Type B pancreatic cell (in vitro differentiated cells): ENCODE results near the gene LCMT1. TPM values are rescaled to one million over a fixed set of nuclear protein-coding genes. Genes with fewer than 3 reads are reported as not detected.

Experiments
- DNase-seq: peaks from one replicate; pipeline ENCODE4 v3.0.0; 2021; ENCODE audit warnings: mixed read lengths; ENCODE audit not compliant: unreplicated experiment; ENCODE audit errors: extremely low spot score
- H3K27ac Mint-ChIP-seq: 2 replicates; pipeline ENCODE4 v1.8.0; 2021; ENCODE audit warnings: mild to moderate bottlenecking, mixed read lengths
- H3K27me3 Mint-ChIP-seq: 2 replicates; pipeline ENCODE4 v1.8.0; 2021; ENCODE audit warnings: mixed read lengths
- H3K36me3 Mint-ChIP-seq: 2 replicates; pipeline ENCODE4 v1.8.0; 2021; ENCODE audit warnings: mixed read lengths
- H3K4me1 Mint-ChIP-seq: one replicate; pipeline ENCODE4 v1.8.0; 2021; ENCODE audit warnings: mixed read lengths; ENCODE audit not compliant: unreplicated experiment
- H3K4me3 Mint-ChIP-seq: 2 replicates; pipeline ENCODE4 v1.8.0; 2021; ENCODE audit warnings: mild to moderate bottlenecking, mixed read lengths
- H3K9me3 Mint-ChIP-seq: 2 replicates; pipeline ENCODE4 v1.8.0; 2021; ENCODE audit warnings: mixed read lengths
- CTCF ChIP-seq: fragments of 200-600 bp; sonication (generic); conservative IDR thresholded peaks from 2 replicates; pipeline ENCODE4 v1.5.0; 2021; ENCODE audit warnings: antibody characterized with exemption, mild to moderate bottlenecking
- total RNA-seq: library from RNA; stranded (reverse); gene quantifications from 2 replicates; pipeline ENCODE4 v1.2.1, GENCODE V29; 2021; ENCODE audit warnings: low replicate concordance

LCMT1 gene
- total RNA-seq, 1 donor from 2014 or later, result 65.7 TPM

- Mint-ChIP-seq H3K4me1 (peaks cover 6% of the 10 kb centered on the region), H3K27ac (no peak overlapping the region), H3K36me3 (no peaks in the 10 kb centered on the region), H3K27me3 (no peaks in the 10 kb centered on the region), H3K9me3 (no peaks in the 10 kb centered on the region), H3K4me3 (no peak overlapping the region)
- DNase-seq, result no peak
- TF ChIP-seq CTCF, result no peak
These were observed 87.9 kb downstream of the LCMT1 start for GRCh38 chr16:25199457-25199856.

GRCh38 chr16:25210758-25211157 is 99.2 kb downstream of the LCMT1 start:
- peaks cover 10% of the 10 kb centered on the region for H3K27me3 Mint-ChIP-seq
- no peak overlapping the region for H3K27ac Mint-ChIP-seq
- TF ChIP-seq CTCF, result no peak
- peaks cover 4% of the 10 kb centered on the region for H3K4me1 Mint-ChIP-seq
- H3K9me3 Mint-ChIP-seq, result no peaks in the 10 kb centered on the region
- no peak for DNase-seq
- H3K4me3 Mint-ChIP-seq, result peak overlapping the region; percentile 42
- H3K36me3 Mint-ChIP-seq, result no peaks in the 10 kb centered on the region

- no peaks in the 10 kb centered on the region for H3K36me3 Mint-ChIP-seq
- peaks cover 17% of the 10 kb centered on the region for H3K27me3 Mint-ChIP-seq
- DNase-seq, result no peak
- H3K27ac Mint-ChIP-seq, result no peak overlapping the region
- no peaks in the 10 kb centered on the region for H3K9me3 Mint-ChIP-seq
- peaks cover 4% of the 10 kb centered on the region for H3K4me1 Mint-ChIP-seq
- TF ChIP-seq CTCF, result no peak
- no peak overlapping the region for H3K4me3 Mint-ChIP-seq
These were observed 101.1 kb downstream of the LCMT1 start for GRCh38 chr16:25212636-25213035.

- Mint-ChIP-seq H3K27me3 (peaks cover 23% of the 10 kb centered on the region), H3K9me3 (no peaks in the 10 kb centered on the region), H3K27ac (no peak overlapping the region), H3K36me3 (no peaks in the 10 kb centered on the region), H3K4me1 (peaks cover 4% of the 10 kb centered on the region), H3K4me3 (no peak overlapping the region)
- DNase-seq, result no peak
- TF ChIP-seq CTCF, result no peak
These were observed 102.3 kb downstream of the LCMT1 start for GRCh38 chr16:25213709-25214397.

GRCh38 chr16:25217112-25217511 is 105.6 kb downstream of the LCMT1 start:
- H3K4me1 Mint-ChIP-seq, result no peaks in the 10 kb centered on the region
- no peak for DNase-seq
- peaks cover 23% of the 10 kb centered on the region for H3K27me3 Mint-ChIP-seq
- no peaks in the 10 kb centered on the region for H3K36me3 Mint-ChIP-seq
- no peak overlapping the region for H3K4me3 Mint-ChIP-seq
- H3K27ac Mint-ChIP-seq, result no peak overlapping the region
- H3K9me3 Mint-ChIP-seq, result no peaks in the 10 kb centered on the region
- no peak for TF ChIP-seq CTCF
